Fibroblast of the conjunctiva (primary cell): ENCODE measurements around the gene SIRT7.
"Not testable (repeated sequence)": the region's sequence is repeated elsewhere in the genome, so short reads cannot be mapped to it uniquely, and the experiment has no call there.

ENCODE experiments used
- DNase-seq: peaks from one replicate; pipeline ENCODE4 v3.0.0-alpha.2; 2010; ENCODE audit warnings: low read depth

The SIRT7 gene

DNA sequence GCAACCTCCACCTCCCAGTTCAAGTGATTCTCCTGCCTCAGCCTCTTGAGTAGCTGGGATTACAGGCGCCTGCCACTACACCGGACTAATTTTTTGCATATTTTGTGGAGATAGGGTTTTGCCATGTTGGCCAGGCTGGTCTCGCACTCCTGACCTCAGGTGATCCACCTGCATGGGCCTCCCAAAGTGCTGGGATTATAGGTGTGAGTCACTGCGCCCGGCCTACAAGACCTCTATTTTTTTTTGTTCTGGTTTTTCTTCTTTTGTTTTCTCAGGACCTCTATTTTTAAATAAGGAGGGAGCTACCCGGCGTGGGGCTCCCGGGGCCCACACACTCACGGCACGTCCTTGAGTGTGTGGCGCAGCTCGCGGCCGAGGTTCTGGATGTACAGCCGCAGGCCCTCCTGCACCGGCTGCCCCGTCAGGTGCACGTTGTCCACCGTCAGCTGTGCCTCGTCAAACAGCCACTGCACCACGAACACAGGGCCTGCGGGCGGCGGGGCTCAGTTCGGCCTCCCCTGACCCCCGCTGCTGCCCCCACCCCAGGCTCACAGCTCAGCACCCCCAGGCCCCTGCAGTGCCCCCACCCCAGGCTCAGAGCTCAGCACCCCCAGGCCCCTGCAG lies 37.2 kb upstream of the SIRT7 start:
- DNase-seq = no peak

DNA sequence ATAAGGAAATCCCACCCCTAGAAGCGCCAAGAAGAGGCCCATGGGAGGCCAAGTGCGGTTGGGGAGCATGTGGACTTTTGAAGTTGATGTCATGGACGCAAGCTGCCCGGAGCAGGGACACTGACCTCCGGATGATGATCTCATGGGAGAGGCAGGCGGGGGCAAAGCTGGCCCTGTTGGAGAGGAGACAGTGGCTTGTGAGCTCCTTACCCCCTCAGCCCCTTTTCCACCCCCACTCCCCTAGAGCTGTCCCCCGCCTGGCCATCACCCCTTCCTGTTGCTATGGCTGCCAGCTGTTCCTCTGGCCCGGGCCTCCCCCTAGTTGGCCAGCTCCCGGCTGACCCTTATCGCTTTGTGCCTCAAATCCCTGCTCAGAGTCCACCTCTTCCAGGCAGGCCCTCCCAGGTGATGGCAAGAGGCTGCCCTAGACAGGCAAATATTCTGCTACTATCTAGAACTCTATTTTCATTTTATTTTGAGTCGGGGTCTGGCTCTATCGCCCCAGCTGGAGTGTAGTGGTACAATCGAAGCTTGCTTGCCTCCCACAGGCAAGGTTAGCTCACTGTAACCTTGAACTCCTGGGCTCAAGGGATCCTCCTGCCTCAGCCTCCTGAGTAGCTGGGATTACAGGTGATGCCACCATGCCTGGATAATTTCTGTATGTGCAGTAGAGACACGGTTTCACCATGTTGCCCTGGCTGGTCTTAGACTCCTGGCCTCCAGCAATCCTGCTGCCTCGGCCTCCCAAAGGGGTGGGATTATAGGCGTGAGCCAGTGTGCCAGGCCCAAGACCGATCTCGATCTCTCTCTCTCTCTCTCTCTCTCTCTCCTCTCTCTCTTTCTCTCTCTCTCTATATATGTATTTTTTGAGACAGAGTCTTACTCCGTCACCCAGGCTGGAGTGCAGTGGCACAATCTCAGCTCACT lies 36.4 kb upstream of the SIRT7 start:
- DNase-seq = no peak

DNA sequence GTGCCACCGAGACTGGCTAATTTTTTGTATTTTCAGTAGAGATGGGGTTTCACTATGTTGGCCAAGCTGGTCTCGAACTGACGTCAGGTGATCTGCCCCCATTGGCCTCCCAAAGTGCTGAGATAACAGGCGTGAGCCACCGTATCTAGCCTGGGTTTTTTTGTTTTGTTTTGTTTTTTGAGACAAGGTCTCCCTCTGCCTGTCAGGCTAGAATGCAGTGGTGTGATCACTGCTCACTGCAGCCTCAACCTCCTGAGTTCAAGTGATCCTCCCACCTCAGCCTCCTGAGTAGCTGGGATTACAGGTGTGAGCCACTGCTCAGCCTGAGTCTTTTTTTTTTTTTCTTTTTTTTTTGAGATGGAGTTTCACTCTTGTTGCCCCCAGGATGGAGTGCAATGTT lies 35.5 kb upstream of the SIRT7 start:
- not testable (repeated sequence) for DNase-seq

DNA sequence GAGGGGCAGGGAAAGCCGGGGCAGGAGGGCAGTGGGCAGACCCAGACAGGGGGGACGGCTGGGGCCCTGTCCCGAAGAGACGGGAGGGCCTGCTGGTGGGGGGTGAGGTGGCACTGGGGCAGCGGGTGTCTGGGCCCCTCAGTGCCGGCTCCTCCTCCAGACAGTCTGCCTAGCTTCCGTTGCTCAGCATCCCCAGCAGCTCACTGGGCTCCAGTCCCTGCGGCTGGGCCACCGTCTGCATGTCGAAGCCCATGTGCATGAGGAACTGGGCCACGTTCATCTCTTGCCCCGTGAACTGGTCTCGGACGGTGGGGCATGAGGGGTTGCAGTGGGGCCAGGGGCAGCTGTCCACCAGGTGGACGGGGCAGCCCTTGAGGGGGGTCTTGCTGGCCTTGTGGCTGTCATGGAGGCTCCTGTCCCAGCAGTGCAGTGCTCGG lies 34.8 kb upstream of the SIRT7 start:
- DNase-seq = no peak

DNA sequence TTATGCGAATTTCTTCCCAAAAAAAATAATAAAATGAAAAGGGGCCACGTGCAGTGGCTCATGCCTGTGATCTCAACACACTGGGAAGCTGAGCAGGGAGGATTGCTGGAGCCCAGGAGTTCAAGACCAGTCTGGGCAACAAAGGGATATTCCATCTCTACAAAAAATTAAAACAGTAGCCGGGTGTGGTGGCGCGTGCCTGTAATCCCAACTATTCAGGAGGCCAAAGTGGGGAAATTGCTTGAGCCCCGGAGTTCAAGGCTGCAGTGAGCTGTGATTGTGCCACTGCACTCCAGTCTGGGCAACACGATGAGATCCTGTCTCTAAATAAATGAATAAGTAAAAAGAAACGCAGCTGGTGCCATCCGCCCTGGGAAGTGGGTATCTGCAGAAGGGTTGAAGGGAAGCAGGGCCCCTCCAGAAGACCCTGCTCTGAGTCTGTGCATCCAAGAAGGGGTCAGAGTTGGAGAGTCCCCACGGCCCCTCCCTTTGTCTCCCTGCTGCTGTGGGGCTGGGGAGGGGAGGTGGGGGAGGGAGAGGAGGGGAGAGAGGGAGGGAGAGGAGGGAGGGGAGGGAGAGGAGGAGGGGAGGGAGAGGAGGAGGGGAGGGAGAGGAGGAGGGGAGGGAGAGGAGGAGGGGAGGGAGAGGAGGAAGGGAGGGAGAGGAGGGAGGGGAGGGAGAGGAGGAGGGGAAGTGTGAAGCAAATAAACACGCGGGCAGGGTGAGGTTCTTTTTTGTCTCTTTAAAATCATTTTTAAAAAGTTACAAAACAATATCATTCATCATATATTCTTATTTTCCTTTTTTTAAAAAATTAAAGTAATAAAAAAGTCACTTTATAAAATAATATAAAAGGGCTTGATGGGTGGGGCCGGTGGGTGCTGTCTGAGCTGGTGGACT lies 34.1 kb upstream of the SIRT7 start:
- DNase-seq = no peak

DNA sequence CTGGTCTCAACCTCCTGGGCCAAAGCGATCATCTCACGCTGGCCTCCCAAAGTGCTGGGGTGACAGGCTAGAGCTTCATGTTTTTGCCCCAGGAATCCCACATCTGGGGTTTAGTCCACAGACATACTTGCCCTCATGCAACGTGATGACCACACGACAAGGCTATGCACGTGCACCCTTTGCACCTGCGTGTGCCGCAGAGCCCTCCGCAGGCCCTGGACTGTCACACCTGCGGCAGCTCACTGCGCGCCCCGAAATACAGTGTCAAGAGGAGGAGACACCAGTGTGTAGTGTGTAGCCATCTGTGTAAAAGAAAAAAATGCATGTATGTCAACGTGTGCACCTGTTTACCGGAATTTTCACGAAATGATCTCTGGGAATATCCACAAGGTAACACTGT lies 32.5 kb upstream of the SIRT7 start:
- no peak for DNase-seq

DNA sequence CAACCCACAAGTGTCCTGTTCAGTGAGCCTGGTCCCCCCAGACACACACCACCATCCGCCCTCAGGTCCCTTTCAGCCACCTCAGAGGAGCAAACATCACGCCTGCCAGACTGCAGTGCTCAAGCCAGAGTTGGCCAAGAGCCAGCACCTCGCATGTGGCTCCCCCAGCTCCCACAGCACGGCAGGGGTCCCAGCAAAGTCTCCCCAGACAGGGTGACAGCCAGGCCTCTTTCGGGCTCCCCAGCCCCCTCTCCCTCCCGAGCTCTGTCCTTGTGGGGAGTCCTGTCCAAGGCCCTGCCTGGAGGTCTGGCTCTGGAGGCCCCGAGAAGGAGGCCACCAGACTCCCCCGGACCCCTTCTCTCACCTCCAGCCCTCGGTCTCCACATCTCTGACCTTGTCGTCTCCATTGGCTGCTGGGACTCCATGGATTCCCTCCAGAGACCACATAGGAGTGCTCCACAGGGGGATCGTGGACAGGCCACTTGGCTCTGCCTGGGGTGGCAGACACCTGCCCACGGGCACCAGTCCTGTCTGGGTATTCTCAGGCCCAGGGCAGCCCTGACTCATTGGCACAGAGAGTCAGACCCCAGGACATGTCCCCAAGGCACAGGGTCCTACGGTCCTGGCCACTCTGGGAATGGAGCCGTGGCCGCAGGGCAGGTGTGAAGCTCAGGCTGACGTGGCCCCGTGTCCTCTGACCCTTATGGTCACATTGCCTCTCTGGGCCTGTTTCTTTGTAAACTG lies 30.8 kb upstream of the SIRT7 start:
- no peak for DNase-seq

DNA sequence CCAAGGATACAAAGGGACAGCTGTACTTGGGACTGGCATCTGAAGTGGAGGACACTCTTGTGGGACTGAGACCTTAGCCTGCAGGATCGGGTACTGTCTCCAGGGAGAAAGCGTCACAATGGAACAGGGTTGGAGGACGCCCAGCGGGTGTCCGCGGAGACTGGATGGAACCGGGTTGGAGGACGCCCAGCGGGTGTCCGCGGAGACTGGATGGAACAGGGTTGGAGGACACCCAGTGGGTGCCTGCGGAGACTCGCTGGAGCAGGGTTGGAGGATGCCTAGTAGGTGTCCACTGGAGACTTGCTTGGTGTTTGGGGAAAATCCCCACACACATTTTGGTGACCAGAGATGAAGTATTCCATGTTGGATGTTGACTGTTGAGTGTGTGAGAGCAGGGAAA lies 29.2 kb upstream of the SIRT7 start, which contains the start of gene MYADML2:
Gene MYADML2 (minus strand): TSS at position 45 of the 400 bp plus-strand sequence. CDS start 5,492 bp downstream, outside the sequence.
- DNase-seq = no peak

DNA sequence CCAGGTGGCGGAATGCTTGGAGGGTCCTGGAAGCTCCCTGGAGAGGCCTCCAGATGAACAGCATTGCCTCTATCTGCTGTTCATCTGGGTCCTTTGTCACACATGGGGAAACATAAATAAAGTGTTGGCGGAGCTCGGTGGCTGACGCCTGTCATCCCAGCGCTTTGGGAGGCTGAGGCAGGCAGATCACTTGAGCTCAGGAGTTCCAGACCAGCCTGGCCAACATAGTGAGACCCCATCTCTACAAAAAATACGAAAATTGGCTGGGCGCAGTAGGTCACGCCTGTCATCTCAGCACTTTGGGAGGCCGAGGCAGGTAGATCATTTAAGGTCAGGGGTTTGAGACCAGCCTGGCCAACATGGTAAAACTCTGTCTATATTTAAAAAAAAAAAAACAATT lies 26.9 kb upstream of the SIRT7 start:
- no peak for DNase-seq

DNA sequence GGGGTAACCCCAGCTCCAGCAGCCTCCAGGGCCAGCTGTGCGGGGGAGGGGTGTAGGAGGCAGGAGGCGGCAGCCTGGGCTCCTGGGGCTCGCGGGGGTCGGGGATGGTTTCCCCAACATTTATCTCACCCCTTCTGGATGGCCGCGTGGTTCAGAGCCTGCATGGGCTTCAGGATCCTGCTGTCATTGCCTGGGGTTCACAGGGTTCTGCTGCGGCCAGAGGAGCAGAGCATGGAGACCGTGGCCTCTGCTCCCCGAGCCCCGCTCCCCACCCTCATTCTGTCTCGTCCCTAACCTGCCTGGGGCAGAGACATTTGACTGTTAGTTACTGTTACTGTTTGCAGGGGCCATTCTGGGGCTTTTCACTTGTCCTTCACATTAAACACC lies 24.2 kb upstream of the SIRT7 start:
- no peak for DNase-seq

DNA sequence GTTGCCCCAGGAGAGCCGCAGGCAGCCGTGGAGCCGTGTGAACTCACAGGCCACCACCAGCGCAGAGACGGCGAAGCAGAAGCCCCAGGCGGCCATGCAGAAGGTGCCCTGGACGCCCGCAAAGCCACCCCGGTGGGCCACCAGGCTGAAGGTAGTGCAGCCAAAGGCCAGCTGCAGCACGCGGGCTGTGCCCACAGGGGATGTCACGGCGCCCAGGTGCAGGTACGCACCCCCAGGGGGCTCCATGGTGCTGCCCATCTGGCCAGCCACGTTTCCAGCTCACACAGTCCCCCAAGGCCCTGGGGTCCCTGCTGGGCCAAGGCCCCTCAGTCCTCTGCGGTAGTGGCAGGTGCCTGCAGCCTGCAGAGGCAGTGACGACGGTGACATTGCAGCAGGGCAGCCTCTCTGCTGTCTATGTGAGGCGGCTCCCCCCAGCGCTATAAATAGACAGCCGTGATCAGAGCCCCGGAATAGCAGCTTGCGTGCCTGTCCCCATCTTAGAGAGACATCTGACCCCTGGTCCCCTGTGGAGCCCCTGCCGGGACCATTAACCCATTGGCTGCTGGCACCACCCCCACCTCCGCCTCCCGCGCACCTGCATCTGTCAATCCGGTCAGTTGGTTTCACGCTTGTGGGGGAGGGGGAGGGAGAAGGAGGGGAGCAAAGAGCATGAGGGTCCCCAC lies 23.6 kb upstream of the SIRT7 start:
- DNase-seq = no peak

DNA sequence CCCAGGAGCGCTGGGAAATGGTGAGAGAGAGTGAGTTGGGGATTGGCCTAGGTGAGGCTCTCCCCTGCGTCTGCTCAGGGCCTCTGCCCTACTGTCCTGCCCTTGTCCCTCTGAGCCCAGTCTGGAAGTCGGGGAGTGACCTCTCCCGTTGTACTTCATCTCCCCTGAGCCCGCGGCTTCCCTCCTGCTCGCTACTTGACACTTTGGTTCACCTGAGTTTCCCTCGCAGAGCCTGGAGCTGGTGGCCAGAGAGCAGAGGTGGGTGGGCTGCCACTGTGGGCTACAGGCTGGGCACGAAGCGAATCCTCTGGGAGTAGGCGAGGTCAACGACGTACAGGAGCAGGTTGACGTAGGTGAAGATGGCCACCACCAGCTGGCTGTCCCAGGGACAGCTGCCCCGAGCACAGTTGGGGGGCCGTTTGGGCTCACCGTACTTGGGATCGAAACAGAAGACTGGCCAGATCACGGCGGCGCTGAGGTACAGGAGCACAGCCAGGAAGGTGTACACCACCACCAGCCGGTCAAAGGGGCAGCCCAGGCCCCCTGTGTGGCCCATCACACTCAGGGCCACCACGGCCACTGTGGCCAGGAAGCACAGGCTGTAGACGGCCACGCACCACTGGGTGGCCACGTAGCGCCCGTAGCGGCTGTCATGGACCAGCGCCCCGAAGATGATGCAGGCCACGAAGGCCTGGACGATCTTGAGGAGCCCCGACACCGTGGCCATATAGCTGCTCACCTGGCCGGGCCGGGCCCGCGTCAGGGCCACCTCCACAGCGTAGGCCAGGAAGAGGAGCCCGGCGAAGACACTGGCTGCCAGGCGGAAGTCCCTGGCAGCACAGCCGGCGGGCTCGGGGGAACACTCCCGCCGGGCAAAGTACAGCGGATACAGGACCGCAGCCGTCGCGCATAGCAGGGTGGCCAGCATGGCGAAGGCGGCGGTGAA lies 22.8 kb upstream of the SIRT7 start:
- no peak for DNase-seq

DNA sequence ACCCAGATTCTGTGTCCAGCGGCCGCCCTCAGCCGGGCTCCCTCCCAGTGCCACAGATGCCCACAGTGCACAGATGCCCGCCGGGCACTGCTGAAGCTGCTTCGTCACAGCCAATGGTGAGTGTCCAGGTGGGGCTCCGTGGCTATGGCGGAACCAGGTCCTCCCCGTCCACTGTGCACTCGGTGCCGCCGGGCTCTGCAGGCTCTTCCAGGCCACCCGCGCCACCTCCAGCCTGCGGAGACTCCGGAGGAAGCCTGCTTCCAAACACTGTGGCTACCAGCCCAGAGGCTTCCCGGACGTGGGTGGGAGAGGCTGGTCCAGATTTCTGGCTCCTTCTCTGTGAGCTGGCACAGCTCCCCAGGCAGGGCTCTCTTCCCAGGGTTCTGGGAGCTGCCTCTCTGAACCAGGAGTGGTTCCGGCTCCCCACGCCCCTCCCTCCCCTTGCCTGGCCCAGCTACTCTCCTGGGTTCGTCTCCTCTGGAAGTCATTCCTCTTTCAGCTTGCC lies 22.0 kb upstream of the SIRT7 start:
- DNase-seq = no peak

DNA sequence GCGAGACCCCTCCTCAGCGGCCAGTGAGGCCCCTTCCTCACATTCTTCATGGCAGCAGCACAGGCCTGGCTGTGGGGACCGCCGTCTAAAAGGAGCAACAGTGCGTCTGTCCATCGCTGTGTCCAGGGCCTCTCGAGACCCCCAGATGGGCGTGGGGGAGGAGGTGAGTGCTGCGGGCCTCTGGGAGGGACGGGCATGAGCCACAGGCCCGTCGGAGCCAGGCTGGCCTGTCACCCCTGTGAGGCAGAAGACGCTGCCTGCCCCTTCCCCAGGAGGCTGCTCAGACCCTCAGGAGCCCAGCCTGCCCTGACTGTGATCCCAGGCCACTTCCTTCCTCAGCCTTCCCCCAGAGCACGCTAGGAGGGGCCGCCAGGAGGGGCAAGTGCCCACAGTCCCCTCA lies 21.2 kb upstream of the SIRT7 start:
- DNase-seq = no peak

DNA sequence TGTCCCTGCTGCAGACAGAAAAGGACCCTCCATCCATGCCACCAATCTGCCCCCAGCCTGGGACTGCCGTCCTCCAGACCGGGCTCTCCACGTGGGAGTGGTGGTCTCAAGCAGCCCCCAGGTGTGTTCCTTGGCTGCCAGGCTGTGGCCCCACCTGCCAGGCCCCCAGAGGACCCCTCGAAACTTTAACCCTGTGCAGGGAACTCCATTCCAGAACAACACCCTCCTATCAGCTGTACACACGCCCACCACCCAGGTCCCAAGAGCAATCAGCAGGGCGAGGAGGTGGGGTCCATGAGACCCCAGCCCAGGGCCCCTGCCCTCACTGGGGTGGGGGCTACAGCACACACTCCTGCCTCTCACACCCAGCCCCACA lies 17.7 kb upstream of the SIRT7 start:
- no peak for DNase-seq

DNA sequence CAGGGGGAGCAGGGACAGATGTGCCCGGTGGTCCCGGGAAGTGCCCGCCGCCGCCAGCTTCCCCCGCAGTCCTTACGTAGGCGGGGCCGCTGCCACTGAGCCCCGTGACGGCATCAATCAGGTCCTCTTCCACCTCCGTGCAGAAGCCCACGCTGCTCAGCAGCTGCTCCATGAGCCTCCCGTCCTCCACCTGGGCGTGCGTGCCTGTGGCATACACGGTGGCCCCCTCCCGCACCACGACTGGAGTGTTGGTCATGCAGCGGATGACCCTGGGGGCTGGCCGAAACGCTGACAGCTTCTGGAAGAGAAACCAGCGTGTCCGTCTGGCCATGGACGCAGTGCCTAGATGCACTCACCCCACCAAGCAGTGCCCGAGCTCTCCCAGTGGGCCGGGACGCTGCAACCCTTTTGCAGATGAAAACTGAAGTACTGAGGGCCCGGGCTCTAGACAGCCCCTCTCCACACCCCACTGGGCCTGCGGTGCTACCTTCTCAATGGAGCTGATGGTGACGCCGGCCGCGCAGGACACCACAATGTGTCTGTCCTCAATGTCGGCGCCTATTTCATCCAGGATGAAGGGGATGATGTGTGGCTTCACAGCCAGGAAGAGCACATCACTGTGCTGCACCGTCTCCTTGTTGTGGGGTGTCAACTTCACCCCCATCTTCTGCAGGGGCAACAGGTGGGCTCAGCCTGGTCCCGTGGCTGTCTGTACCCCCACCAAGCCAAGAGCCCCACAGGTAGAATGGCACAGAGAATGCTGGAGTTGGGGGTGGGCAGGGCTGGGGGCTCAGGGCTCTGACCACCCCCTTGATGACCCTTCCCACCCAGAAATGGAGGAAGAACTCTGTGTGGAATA lies 17.1 kb upstream of the SIRT7 start:
- no peak for DNase-seq

DNA sequence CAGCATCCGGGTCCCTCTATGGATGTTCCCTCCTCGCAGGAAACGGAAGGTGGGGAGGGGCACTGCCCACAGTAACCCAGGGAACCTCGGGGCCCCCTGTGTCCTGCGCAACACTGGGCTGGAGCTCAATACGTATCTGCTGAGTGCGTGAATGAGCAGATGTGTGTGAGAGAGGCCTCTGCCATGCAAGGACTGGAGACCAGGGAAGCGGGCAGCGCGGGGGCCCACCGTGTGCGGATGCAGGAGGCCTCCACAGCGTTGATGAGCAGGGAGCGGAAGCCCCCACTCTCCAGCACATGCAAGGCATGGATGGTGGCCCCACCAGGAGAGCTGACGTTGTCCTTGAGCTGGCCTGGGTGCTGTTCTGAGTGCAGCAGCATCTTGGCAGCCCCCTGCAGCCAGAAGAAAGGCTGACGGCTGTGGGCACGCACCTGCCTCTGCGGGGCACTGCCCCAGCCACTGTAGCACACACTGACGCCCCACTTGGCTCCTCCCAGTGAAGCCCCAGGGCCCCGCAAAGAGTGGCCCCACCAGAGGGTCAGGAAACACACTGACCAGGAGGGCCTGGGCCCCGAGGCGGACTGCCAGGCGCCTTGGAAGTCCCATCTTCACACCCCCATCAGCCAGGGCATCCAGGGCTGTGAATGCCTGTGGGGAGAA lies 16.3 kb upstream of the SIRT7 start:
- no peak for DNase-seq

DNA sequence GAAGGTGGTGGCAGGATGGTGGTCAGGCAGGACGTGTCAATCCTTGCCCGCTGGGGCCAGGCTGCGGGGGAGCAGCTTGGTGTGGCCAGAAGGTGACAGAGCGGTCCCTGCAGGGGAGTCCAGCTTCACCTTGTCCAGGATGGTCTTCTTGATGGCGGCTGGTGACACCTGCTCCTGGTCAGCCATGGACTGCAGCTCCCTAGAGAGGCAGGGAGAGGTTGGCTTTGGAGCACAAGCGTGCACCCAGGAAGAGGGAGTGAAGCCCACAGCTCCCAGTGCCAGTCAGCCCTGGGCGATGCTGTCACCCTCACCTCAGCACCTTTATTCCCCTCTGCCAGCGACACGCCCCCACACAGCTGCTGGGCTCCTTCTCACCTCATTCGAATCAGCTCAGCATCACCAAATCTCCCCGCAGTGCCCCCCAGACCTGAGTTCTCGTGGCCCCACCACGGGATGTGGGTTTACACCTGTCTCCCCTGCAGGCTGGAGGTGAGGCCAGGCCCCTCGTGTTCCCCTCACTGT lies 15.3 kb upstream of the SIRT7 start:
- no peak for DNase-seq
